ENCODE measurements around the gene CFAP221.

DNA sequence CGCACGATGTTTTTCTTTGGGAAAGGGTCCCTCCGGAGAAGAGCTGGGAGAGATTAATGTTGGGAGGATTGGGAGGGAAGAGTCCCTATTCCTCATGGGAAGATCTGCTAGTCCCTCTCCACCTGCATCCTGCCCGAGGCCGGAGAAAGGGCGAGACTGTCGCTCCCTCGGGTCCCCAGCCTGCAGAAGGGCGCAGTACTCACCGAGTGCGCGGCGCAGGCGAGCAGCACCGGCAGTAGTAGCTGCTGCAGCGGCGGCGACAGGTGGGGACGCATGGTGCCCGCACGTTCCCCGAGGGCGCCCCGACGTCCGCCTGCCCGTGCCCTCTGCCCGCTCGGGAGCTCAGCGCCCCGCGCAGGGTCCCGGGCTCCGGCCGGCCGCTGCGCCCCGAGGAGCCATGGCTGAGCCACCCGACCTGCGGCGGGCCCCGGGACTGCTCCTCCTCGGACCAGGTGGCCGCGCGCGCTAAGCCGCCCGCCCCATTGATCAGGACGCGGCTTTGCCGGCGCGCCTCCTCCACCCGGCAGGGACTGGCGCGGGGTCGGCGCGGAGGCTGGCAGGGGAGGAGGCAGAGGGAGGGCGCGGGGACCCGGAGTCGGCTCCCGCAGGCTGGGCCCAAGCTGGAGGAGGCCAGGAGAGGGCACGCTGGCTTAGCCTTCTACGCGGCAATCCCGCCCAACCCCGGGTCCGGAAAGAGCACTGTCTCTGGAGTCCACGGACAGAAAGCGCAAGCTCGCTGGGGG lies 20.1 kb upstream of the CFAP221 start, which contains the start of gene SCTR:
- TF ChIP-seq CTCF (conservative IDR thresholded peaks at IDR 0.05) (no peak), ZFX (IDR thresholded peaks at IDR 0.05) (no peak)

All from C4-2B (cell line).